Kasumi-1 (cell line): ENCODE measurements around the gene CUX1.
"Not testable (repeated sequence)": the region's sequence is repeated elsewhere in the genome, so short reads cannot be mapped to it uniquely, and the experiment has no call there.

Experiments
- DNase-seq, 2 experiments: peaks; one replicate each; lab custom pipeline; 2025; lab: John Stamatoyannopoulos, UW

The CUX1 gene

GRCh38 chr7:101854084-101854865 lies 36.8 kb downstream of the CUX1 start:
- DNase-seq: no peak

GRCh38 chr7:101856473-101857357 lies 39.3 kb downstream of the CUX1 start:
- peak; percentile 99 for DNase-seq

- DNase-seq: no peak
Measured at GRCh38 chr7:101857358-101857811, 40.0 kb downstream of the CUX1 start.

GRCh38 chr7:101858437-101859385 lies 41.3 kb downstream of the CUX1 start:
- DNase-seq: no peak

GRCh38 chr7:101859411-101860106 lies 42.1 kb downstream of the CUX1 start:
- no peak for DNase-seq

- DNase-seq: no peak
Measured at GRCh38 chr7:101860316-101861217, 43.1 kb downstream of the CUX1 start.

- DNase-seq: no peak
Measured at GRCh38 chr7:101861218-101861775, 43.9 kb downstream of the CUX1 start.

GRCh38 chr7:101862280-101863220 lies 45.1 kb downstream of the CUX1 start:
- peak in 1 of 2 experiments; percentile 18 for DNase-seq

GRCh38 chr7:101863598-101863997 lies 46.2 kb downstream of the CUX1 start:
- no peak for DNase-seq

- DNase-seq: no peak
Measured at GRCh38 chr7:101864039-101864438, 46.6 kb downstream of the CUX1 start.

- no peak for DNase-seq
Measured at GRCh38 chr7:101865031-101865430, 47.6 kb downstream of the CUX1 start.

- no peak for DNase-seq
Measured at GRCh38 chr7:101865455-101865854, 48.0 kb downstream of the CUX1 start.

- DNase-seq: no peak
Measured at GRCh38 chr7:101866328-101866727, 48.9 kb downstream of the CUX1 start.

- no peak for DNase-seq
Measured at GRCh38 chr7:101867265-101867664, 49.8 kb downstream of the CUX1 start.

- not testable (repeated sequence) for DNase-seq
Measured at GRCh38 chr7:101867681-101868080, 50.3 kb downstream of the CUX1 start.

GRCh38 chr7:101868191-101868950 lies 50.9 kb downstream of the CUX1 start:
- no peak for DNase-seq

GRCh38 chr7:101869026-101869900 lies 51.8 kb downstream of the CUX1 start:
- DNase-seq: no peak
